AG04450 (cell line): ENCODE results near the gene TMEM178A. TPM values are rescaled to one million over a fixed set of nuclear protein-coding genes. Genes with fewer than 3 reads are reported as not detected.
"Not testable (repeated sequence)": the region's sequence is repeated elsewhere in the genome, so short reads cannot be mapped to it uniquely, and the experiment has no call there.

ENCODE experiments used
- CTCF ChIA-PET: fragments of 300-600, 350-600 bp; formaldehyde crosslinking; extraction: SDS; loops from one replicate; lab custom pipeline; 2022; ENCODE audit warnings: antibody characterized with exemption, inconsistent platforms; lab: Charles Lee
- POLR2A ChIA-PET: fragments of 350-600 bp; formaldehyde crosslinking; extraction: SDS; loops from one replicate; lab custom pipeline; 2021; ENCODE audit warnings: antibody characterized with exemption, inconsistent platforms; lab: Yijun Ruan, JAX
- DNase-seq: peaks from one replicate; pipeline ENCODE4 v3.0.0-alpha.2; 2011; ENCODE audit warnings: low read depth, low spot score
- H3K27ac ChIP-seq: one replicate; pipeline ENCODE4 v1.5.1; 2012; ENCODE audit warnings: low read depth, low read length, control low read depth
- H3K27me3 ChIP-seq: one replicate; pipeline ENCODE4 v1.6.0; 2012; ENCODE audit warnings: low read length; ENCODE audit not compliant: control insufficient read depth, insufficient read depth
- H3K4me3 ChIP-seq: 2 replicates; pipeline ENCODE4 v1.5.1; 2011; ENCODE audit warnings: mild to moderate bottlenecking, low read depth, low read length, control low read depth
- H3K9me3 ChIP-seq: 2 replicates; pipeline ENCODE4 v1.5.1; 2012; ENCODE audit warnings: low read length; ENCODE audit not compliant: control insufficient read depth, insufficient read depth
- polyA plus RNA-seq: library from polyadenylated mRNA; depleted of rRNA; stranded (reverse); fragments of >200 nt; gene quantifications from 2 replicates; pipeline ENCODE4 v1.2.3, GENCODE V29; 2011
- TF ChIP-seq, protein P1 (sequence below): IDR thresholded peaks from 2 replicates; pipeline ENCODE4 v1.5.1; 2011; ENCODE audit warnings: low read depth, low read length, control low read depth, inconsistent platforms

The TMEM178A gene
- polyA plus RNA-seq, 1 experiment, result 1.1 TPM

DNA sequence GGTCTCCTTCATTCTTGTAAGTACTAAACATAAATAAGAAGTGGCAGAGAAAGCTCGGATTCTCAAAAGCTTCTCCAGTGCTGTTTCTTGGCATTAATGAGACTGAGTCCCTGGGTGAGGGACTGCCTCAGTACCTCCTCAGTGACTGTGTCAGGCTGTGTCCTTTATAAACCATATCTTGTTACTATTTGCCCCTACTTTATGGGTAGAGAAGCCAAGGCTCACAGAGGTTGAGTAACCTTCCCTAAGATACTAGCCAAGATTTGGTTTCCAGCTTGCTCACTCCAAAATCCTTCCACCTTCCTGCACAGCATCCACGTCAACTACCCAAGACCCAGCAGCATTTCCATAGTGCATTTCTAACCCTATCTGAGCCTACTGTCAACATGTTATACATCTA is 57.8 kb downstream of the TMEM178A start:
- no peak for DNase-seq
- ChIA-PET POLR2A (no interaction called here), CTCF (no interaction called here)
- TF ChIP-seq, protein P1, sequence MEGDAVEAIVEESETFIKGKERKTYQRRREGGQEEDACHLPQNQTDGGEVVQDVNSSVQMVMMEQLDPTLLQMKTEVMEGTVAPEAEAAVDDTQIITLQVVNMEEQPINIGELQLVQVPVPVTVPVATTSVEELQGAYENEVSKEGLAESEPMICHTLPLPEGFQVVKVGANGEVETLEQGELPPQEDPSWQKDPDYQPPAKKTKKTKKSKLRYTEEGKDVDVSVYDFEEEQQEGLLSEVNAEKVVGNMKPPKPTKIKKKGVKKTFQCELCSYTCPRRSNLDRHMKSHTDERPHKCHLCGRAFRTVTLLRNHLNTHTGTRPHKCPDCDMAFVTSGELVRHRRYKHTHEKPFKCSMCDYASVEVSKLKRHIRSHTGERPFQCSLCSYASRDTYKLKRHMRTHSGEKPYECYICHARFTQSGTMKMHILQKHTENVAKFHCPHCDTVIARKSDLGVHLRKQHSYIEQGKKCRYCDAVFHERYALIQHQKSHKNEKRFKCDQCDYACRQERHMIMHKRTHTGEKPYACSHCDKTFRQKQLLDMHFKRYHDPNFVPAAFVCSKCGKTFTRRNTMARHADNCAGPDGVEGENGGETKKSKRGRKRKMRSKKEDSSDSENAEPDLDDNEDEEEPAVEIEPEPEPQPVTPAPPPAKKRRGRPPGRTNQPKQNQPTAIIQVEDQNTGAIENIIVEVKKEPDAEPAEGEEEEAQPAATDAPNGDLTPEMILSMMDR, result no peak
- Histone ChIP-seq H3K4me3 (no peak overlapping the region), H3K27me3 (peaks cover 2% of the 10 kb centered on the region), H3K27ac (no peak overlapping the region), H3K9me3 (no peaks in the 10 kb centered on the region)

DNA sequence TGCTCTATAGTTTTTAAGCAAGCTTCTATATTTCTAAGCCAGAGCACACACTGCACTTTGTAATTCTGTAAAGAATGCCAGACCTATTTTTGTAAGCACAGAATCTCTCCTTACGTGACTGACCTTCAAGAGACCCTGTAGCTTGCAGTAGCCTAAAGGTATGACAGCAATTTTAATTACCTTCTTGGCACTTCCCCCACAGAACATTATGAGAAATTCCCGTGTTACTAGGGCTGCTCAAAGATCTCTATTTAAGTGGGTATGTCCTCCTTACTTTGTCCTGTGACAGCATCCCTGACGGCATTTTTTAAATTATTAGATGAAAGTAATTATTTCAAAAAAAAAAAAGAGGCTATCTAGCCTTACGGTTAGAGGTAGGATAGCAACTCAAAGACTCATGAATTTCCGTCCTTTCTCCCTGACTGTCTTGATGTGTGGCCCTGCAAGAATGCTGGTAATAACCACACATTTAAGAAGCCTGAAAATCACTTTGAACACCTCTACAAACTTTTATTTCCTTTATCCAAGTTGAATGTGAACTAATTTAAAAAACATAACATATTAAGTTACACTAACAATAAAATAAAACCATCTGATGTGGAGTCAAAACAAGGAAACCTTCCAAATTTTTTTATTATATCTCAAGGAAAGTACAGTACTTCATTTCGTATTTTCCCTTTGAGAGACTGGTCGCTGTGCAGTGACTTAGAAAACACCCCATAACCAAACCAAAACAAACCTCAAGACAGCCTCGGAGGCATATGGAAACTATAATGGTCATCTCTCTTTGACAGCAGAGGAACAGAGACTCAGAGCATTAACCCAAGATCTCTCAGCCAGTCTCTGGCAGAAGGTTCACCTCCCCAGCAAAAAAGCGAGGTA is 58.5 kb downstream of the TMEM178A start:
- Histone ChIP-seq H3K27ac (no peak overlapping the region), H3K9me3 (no peaks in the 10 kb centered on the region), H3K27me3 (peaks cover 2% of the 10 kb centered on the region), H3K4me3 (no peak overlapping the region)
- ChIA-PET POLR2A (no interaction called here), CTCF (no interaction called here)
- TF ChIP-seq, protein P1, result no peak
- DNase-seq, result no peak

DNA sequence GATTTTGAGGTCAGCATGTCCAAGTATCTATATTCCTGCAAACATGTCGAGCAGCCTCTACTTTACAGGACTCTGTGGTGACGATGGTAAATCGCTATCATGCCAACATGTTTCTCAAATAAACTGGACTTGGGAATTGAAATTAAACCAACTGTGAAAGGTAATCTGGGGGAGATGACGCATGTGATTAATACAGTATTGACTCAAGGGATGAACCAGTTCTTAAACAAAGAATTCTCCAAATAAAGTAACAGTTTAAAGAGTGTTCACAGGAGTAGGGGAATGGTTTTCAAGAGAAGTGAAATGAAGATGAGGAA is 59.1 kb downstream of the TMEM178A start:
- TF ChIP-seq, protein P1, result no peak
- ChIA-PET CTCF (no interaction called here), POLR2A (no interaction called here)

DNA sequence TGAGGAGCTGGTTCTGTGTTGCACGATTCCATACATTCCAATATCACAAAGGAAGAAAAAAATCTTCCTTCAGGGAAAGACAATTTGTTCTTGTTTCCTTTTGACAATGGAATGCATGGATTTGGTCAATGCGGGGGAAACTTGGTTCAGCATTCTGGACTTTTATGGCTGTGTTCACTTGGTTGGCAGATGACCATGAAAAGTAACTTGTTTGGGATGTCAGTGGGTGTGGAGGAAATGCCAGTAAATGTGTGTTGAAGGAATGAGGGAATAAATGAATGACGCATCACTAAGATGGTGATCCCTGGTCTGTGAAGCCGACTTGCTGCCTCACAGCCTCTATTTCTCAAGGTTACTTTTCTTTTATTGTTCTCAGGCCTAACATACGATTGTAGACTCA is 59.7 kb downstream of the TMEM178A start:
- Histone ChIP-seq H3K27me3 (peaks cover 2% of the 10 kb centered on the region), H3K4me3 (no peak overlapping the region), H3K9me3 (no peaks in the 10 kb centered on the region), H3K27ac (no peak overlapping the region)
- TF ChIP-seq, protein P1, result no peak
- DNase-seq, result no peak
- POLR2A ChIA-PET, result no interaction called here
- CTCF ChIA-PET, result no interaction called here

More for the DNA sequence above, 59.1 kb downstream of the TMEM178A start:
- H3K4me3 ChIP-seq, result no peak overlapping the region
- no peak for DNase-seq
- H3K27me3 ChIP-seq, result peaks cover 2% of the 10 kb centered on the region
- H3K27ac ChIP-seq, result no peak overlapping the region
- H3K9me3 ChIP-seq, result no peaks in the 10 kb centered on the region

DNA sequence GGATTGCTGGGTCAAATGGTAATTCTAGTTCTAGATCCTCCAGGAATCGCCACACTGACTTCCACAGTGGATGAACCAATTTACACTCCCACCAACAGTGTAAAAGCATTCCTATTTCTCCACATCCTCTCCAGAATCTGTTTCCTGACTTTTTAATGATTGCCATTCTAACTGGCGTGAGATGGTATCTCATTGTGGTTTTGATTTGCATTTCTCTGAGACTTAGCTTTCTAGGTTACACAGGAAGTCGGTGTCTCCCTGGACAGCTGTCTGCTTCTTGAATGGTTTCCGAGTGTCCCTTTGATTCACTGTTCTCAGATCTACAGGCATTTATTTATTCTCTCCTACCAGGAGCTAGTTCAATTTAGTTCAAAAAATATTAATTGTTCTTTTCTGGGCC is 62.4 kb downstream of the TMEM178A start:
- H3K27me3 ChIP-seq, H3K9me3 ChIP-seq, H3K27ac ChIP-seq, DNase-seq, H3K4me3 ChIP-seq, POLR2A ChIA-PET: not testable (repeated sequence)
- CTCF ChIA-PET, result interaction anchor here (0.8 to 4.2 kb wide), 4 partner anchors 10 to 348 kb away, joined by 3 to 41 read pairs (median 18); no protein-coding TSS in a partner anchor
